A549 (cell line): Measurements from ENCODE around the gene LAMTOR2. TPM values are rescaled to one million over a fixed set of nuclear protein-coding genes. Genes with fewer than 3 reads are reported as not detected.

ENCODE experiments used
- ATAC-seq, 2 experiments: fragments of 200-7000 bp in 1 of 2; fragments of >200 bp in 1 of 2; cut with Nextera tagmentation in 1 of 2; cut with Tn5 transposase in 1 of 2; 3 replicates each; pipeline versions ENCODE4 v1.8.0 to v1.9.1; 2018 to 2020; ENCODE audit warnings: mild to moderate bottlenecking in 1 of 2, moderate library complexity in 1 of 2
- CTCF ChIA-PET: fragments of 300-600 bp; sonication (Branson Sonifier 250); formaldehyde crosslinking; extraction: SDS; loops from one replicate; lab custom pipeline; 2021; ENCODE audit warnings: antibody characterized with exemption, inconsistent platforms; lab: Yijun Ruan, JAX
- POLR2A ChIA-PET: fragments of 350-600 bp; formaldehyde crosslinking; extraction: SDS; loops from one replicate; lab custom pipeline; 2021; ENCODE audit warnings: antibody characterized with exemption, inconsistent platforms; lab: Yijun Ruan, JAX
- DNase-seq, 2 experiments: peaks; one replicate each; pipeline versions ENCODE4 v3.0.0 to v3.0.0-alpha.2; 2011 to 2016; ENCODE audit warnings: low read depth in 1 of 2, low spot score in 1 of 2
- FAIRE-seq: peaks from 2 replicates; lab custom pipeline; 2011; peaks lifted over from hg19 to GRCh38; lab: Jason Lieb, UNC
- H3K27ac ChIP-seq, 2 experiments: fragments of >200 bp; sonication (Bioruptor Twin); formaldehyde crosslinking; 3 replicates each; pipeline ENCODE4 v1.5.1; 2016 to 2017
- H3K4me1 ChIP-seq: fragments of >200 bp; sonication (Bioruptor Twin); formaldehyde crosslinking; 3 replicates; pipeline ENCODE4 v1.6.1; 2016
- H3K4me2 ChIP-seq: fragments of >200 bp; sonication (Bioruptor Twin); formaldehyde crosslinking; 3 replicates; pipeline ENCODE4 v1.6.1; 2016
- H3K4me3 ChIP-seq: fragments of >200 bp; sonication (Bioruptor Twin); formaldehyde crosslinking; 3 replicates; pipeline ENCODE4 v1.5.1; 2016
- H3K9me3 ChIP-seq: fragments of >200 bp; sonication (Bioruptor Twin); formaldehyde crosslinking; 3 replicates; pipeline ENCODE4 v1.6.1; 2016
- CBX8 ChIP-seq: fragments of 200-600 bp; sonication (generic); IDR thresholded peaks from 2 replicates; pipeline ENCODE4 v1.6.1; 2016
- FOSB ChIP-seq: fragments of 250-450 bp; sonication (Bioruptor Pico); IDR thresholded peaks from 2 replicates; pipeline ENCODE4 v1.5.0; 2020; ENCODE audit warnings: mild to moderate bottlenecking, moderate library complexity
- JUN ChIP-seq, 2 experiments: fragments of >200 bp; sonication (Bioruptor Twin); formaldehyde crosslinking; IDR thresholded peaks; 2 replicates in 1 of 2; 3 replicates in 1 of 2; pipeline ENCODE4 v1.6.1; 2016 to 2017
- KDM1A ChIP-seq: fragments of 200-600 bp; sonication (generic); IDR thresholded peaks from 2 replicates; pipeline ENCODE4 v1.6.1; 2016; ENCODE audit warnings: low read depth, mild to moderate bottlenecking
- KDM5A ChIP-seq: fragments of 200-600 bp; sonication (generic); IDR thresholded peaks from 2 replicates; pipeline ENCODE4 v1.6.1; 2016; ENCODE audit warnings: antibody characterized with exemption, mild to moderate bottlenecking
- MAFK ChIP-seq: fragments of 450-650 bp; IDR thresholded peaks from 2 replicates; pipeline ENCODE4 v1.6.1; 2014; ENCODE audit not compliant: partially characterized antibody
- NFE2L2 ChIP-seq: fragments of 150-350 bp; conservative IDR thresholded peaks from 2 replicates; pipeline ENCODE4 v1.6.1; 2014; ENCODE audit warnings: low read length
- NPAS2 ChIP-seq: fragments of 250-450 bp; sonication (Bioruptor Pico); IDR thresholded peaks from 2 replicates; pipeline ENCODE4 v1.8.0; 2022; ENCODE audit warnings: mild to moderate bottlenecking, moderate library complexity, borderline replicate concordance
- POLR2A ChIP-seq: IDR thresholded peaks from 2 replicates; pipeline ENCODE4 v1.6.1; 2012; ENCODE audit warnings: mild to moderate bottlenecking, low read length
- REST ChIP-seq: fragments of 200-600 bp; sonication (generic); IDR thresholded peaks from 2 replicates; pipeline ENCODE4 v1.6.1; 2016; ENCODE audit warnings: antibody characterized with exemption, mild to moderate bottlenecking, moderate library complexity
- RFX5 ChIP-seq: fragments of 450-650 bp; IDR thresholded peaks from 2 replicates; pipeline ENCODE4 v1.7.1; 2014; ENCODE audit warnings: antibody characterized with exemption, mild to moderate bottlenecking, moderate library complexity
- ZC3H11A ChIP-seq: fragments of 450-650 bp; IDR thresholded peaks from 2 replicates; pipeline ENCODE4 v1.6.1; 2014; ENCODE audit warnings: antibody characterized with exemption, mild to moderate bottlenecking
- WGBS: methylation state at CpG from one replicate; pipeline ENCODE4 v1.1.6; 2017; ENCODE audit errors: missing lambda C conversion rate; 5-methylcytosine and 5-hydroxymethylcytosine counted together
- polyA plus RNA-seq, 4 experiments: library from polyadenylated mRNA; depleted of rRNA in 3 of 4; stranded (reverse); fragments of >200 nt; fragmentation: RNase III in 1 of 4; extraction: RNeasy Plus Mini Kit Qiagen cat#74134 plus additional on column Dnase treatment in 1 of 4; gene quantifications; 2 replicates in 3 of 4; 3 replicates in 1 of 4; pipeline ENCODE4 v1.2.3, GENCODE V29; 2011 to 2017
- TF ChIP-seq, protein P1 (sequence below): fragments of >200 bp; sonication (Bioruptor Twin); formaldehyde crosslinking; IDR thresholded peaks from 3 replicates; pipeline ENCODE4 v1.5.1; 2016

The LAMTOR2 gene
- polyA plus RNA-seq, 2 of the 4 experiments (the other 2 are of a cell fraction): 63.0 to 171 TPM

GRCh38 chr1:156074661-156075060 lies 20.1 kb downstream of the LAMTOR2 start (continued):
- TF ChIP-seq, protein P1, sequence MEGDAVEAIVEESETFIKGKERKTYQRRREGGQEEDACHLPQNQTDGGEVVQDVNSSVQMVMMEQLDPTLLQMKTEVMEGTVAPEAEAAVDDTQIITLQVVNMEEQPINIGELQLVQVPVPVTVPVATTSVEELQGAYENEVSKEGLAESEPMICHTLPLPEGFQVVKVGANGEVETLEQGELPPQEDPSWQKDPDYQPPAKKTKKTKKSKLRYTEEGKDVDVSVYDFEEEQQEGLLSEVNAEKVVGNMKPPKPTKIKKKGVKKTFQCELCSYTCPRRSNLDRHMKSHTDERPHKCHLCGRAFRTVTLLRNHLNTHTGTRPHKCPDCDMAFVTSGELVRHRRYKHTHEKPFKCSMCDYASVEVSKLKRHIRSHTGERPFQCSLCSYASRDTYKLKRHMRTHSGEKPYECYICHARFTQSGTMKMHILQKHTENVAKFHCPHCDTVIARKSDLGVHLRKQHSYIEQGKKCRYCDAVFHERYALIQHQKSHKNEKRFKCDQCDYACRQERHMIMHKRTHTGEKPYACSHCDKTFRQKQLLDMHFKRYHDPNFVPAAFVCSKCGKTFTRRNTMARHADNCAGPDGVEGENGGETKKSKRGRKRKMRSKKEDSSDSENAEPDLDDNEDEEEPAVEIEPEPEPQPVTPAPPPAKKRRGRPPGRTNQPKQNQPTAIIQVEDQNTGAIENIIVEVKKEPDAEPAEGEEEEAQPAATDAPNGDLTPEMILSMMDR: no peak

DNA sequence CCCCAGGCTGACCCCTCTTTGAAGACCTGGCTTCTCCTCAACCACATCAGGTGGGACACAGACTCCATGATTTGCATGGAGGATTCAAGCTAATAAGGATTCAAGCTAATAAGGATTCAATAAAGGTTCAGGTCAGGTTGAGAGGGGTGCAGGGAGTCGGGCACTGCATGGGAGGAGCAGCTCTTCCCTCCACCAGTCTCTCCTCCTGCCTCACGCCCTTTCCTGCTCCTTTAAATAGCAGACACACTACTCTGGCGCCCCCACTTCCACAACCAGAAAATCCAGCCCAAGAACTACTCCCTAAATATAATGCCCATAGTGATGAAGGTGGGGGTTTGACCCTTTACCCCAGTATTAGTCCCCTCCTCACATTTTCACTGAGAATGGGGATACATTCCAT lies 20.6 kb downstream of the LAMTOR2 start:
- TF ChIP-seq CBX8 (no peak), NPAS2 (CRISPR knock-in tag) (no peak), MAFK (no peak), RFX5 (no peak), KDM1A (no peak), REST (no peak), POLR2A (no peak)
- TF ChIP-seq, protein P1: no peak
- H3K4me1 ChIP-seq: no peaks in the 10 kb centered on the region; the same call in 2 of the 3 replicates
- H3K9me3 ChIP-seq: no peaks in the 10 kb centered on the region
- FAIRE-seq (no peak), ATAC-seq (peak in 1 of 2 experiments; percentile 30; a peak in 2 of 6 replicates), DNase-seq (no peak)
- ChIA-PET CTCF (interaction anchor here (0.5 to 2.9 kb wide), 10 partner anchors 9 to 137 kb away, joined by 3 to 29 read pairs (median 4); partner anchors contain the start of gene UBQLN4), POLR2A (interaction anchor here (0.9 kb wide), 2 partner anchors 9 to 138 kb away, joined by 3 read pairs; partner anchors contain the start of gene PMF1)
- no peak overlapping the region for H3K27ac ChIP-seq
- H3K4me2 ChIP-seq: no peak overlapping the region
- WGBS: 41% methylated on average over 3 of the region's 3 CpGs
- no peak overlapping the region for H3K4me3 ChIP-seq

DNA sequence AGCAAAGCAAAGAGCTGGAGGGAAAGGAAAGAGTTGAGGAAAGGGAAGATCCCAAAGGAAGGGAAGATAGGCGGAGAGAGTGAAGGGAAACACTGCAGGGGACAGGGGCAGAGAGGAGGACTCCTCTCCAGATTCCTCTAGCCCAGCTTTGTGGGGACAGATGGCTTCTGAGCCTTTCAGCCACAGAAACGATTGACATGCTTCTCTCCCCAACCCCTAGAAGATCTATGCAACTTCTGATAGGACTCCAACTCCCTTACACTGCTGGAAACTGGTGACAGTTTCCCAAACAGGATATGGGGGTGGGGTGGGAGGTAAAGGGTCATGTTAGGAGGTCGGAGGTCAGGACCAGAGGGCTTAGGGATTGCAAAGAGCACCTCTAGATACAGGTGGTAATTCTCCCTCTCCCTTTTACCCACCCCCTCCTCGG lies 21.2 kb downstream of the LAMTOR2 start:
- peaks cover 5% of the 10 kb centered on the region; the same call in 1 of the 3 replicates for H3K4me1 ChIP-seq
- ATAC-seq: no peak
- FAIRE-seq: no peak
- ChIA-PET POLR2A (interaction anchor here (0.9 kb wide), 2 partner anchors 10 to 137 kb away, joined by 3 read pairs; partner anchors contain the start of gene PMF1), CTCF (interaction anchor here (0.7 to 2.9 kb wide), 9 partner anchors 10 to 138 kb away, joined by 3 to 29 read pairs (median 4); partner anchors contain the start of gene UBQLN4)
- no peak overlapping the region for H3K27ac ChIP-seq
- H3K4me3 ChIP-seq: no peak overlapping the region
- DNase-seq: no peak
- TF ChIP-seq JUN (IDR thresholded peaks at IDR 0.05) (no peak), FOSB (no peak), NFE2L2 (0 out of 2 replicates have a peak, but pooled peaks have one; percentile 10), KDM5A (no peak), ZC3H11A (no peak), REST (no peak)
- H3K9me3 ChIP-seq: no peaks in the 10 kb centered on the region
- H3K4me2 ChIP-seq: no peak overlapping the region
- WGBS: 67% methylated on average over 4 of the region's 4 CpGs
